OCI-LY3 (cell line): ENCODE results near the gene LRP10.

Source experiments
- CTCF ChIP-seq: fragments of 200-600, 300-600 bp; sonication (generic); IDR thresholded peaks from 2 replicates; pipeline ENCODE4 v1.5.1; 2014; ENCODE audit warnings: antibody characterized with exemption, low read length, low read depth
- EZH2phosphoT487 ChIP-seq: fragments of 200-600 bp; shearing (Covaris generic); IDR thresholded peaks from 2 replicates; pipeline ENCODE4 v1.6.1; 2018; ENCODE audit warnings: antibody characterized with exemption, mixed run types, low read depth

GRCh38 chr14:22824711-22825359 is 46.7 kb upstream of the LRP10 start:
- TF ChIP-seq CTCF (no peak), EZH2phosphoT487 (no peak)
